Thyroid gland (tissue), 4 donors: ENCODE data around the gene SMIM31.

Experiments used
- POLR2A ChIP-seq, 2 donors: fragments of 450-650 bp; IDR thresholded peaks; one replicate each; pipeline ENCODE4 v1.6.1; 2017; ENCODE audit warnings: antibody characterized with exemption in 2 of 2, mild to moderate bottlenecking in 2 of 2, moderate library complexity in 1 of 2
- TF ChIP-seq, protein P1 (sequence below), 6 experiments: fragments of 200-600 bp in 3 of 6; fragments of 450-650 bp in 3 of 6; sonication (generic) in 3 of 6; IDR thresholded peaks; one replicate each; pipeline ENCODE4 v1.5.1; 2016 to 2019; ENCODE audit warnings: antibody characterized with exemption in 6 of 6, mild to moderate bottlenecking in 2 of 6, inconsistent platforms in 1 of 6, moderate library complexity in 1 of 6

DNA sequence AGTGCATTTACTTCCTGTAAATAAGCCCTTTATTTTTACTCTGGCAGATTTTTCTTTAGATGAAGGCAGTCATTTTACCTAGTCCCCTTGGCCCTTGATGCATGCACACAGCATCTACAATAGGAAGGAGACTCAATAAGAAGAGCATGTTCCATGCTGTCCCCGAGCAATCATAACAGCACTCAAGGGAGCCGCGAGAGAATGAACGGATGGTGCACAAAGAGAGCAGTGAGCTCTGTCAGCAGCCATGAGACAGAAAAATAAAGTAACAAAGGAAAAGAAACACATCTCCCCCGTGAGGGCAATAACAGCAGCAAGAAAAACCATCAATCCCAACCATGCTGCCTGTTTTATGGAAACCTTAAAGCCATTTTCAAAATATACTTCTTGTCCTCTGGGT is 11.9 kb downstream of the SMIM31 start:
- TF ChIP-seq, protein P1, sequence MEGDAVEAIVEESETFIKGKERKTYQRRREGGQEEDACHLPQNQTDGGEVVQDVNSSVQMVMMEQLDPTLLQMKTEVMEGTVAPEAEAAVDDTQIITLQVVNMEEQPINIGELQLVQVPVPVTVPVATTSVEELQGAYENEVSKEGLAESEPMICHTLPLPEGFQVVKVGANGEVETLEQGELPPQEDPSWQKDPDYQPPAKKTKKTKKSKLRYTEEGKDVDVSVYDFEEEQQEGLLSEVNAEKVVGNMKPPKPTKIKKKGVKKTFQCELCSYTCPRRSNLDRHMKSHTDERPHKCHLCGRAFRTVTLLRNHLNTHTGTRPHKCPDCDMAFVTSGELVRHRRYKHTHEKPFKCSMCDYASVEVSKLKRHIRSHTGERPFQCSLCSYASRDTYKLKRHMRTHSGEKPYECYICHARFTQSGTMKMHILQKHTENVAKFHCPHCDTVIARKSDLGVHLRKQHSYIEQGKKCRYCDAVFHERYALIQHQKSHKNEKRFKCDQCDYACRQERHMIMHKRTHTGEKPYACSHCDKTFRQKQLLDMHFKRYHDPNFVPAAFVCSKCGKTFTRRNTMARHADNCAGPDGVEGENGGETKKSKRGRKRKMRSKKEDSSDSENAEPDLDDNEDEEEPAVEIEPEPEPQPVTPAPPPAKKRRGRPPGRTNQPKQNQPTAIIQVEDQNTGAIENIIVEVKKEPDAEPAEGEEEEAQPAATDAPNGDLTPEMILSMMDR (IDR thresholded peaks at IDR 0.05), result no peak
- no peak for TF ChIP-seq POLR2A (IDR thresholded peaks at IDR 0.05)
